IPS-18c (cell line): ENCODE data around the gene ZSCAN20.

Experiments used
- H3K4me3 ChIP-seq: 2 replicates; pipeline ENCODE4 v1.7.0; 2013; ENCODE audit warnings: low read depth, mild to moderate bottlenecking, low read length, moderate library complexity; ENCODE audit not compliant: insufficient read depth
- H3K9me3 ChIP-seq: one replicate; pipeline ENCODE4 v1.6.1; 2013; ENCODE audit warnings: mild to moderate bottlenecking, low read length, moderate library complexity; ENCODE audit not compliant: control insufficient read depth, insufficient read depth

Gene ZSCAN20

DNA sequence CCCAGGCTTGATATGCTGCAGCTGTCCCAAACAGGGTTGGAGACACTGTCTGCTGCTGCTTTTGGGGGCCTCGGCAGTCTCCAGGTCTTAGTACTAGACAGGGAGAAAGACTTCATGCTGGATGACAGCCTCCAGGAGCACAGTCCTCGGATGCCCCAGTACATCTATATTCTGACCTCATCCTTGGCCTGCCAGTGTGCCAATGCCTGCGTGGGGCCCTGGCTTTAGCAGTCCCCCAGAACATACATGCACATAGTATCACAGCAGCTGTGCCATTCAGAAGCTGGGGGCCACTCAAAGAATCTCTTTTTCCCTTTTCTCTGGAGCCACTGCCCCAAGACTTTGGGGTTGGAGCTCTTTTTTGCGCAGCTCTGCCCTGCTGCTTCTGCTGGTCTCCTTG, 4.4 kb upstream of the ZSCAN20 start:
- Histone ChIP-seq H3K4me3 (no peak overlapping the region), H3K9me3 (no peaks in the 10 kb centered on the region)

DNA sequence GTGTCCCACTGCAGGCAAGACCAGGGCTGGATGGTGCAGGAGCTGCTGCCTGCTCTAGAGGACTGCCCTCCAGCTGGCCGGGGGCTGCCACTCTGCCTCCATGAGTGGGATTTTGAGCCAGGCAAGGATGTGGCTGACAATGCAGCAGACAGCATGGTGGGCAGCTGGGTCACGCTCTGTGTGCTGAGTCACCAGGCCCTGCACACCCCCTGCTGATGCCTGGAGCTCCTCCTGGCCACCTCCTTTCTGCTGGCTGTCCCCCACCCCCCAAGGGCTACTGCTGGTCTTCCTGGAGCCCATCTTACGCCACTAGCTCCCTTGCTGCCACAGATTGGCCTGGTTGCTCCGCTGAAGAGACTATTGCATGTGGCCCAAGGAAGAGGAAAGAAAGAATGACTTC, 3.9 kb upstream of the ZSCAN20 start:
- Histone ChIP-seq H3K4me3 (no peak overlapping the region), H3K9me3 (no peaks in the 10 kb centered on the region)

DNA sequence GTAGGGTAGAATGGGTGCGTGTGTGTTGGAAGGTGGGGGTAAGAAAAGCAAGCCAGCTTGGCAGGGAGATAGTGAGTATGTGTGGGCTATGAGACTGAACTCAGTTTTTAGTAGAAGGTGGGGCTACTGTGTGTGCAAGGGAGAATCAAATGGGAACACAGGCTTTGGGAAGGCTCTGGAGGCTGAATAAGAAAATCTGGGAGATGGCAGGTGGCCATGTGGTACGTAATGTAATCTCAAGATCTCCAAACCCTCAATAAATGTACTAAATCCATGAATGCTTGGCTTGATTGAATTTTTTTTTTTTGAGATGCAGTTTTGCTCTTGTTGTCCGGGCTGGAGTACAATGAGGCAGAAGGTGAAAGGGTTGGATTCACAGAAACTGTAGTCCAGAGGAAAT, 3.5 kb upstream of the ZSCAN20 start:
- Histone ChIP-seq H3K9me3 (no peaks in the 10 kb centered on the region), H3K4me3 (no peak overlapping the region)

DNA sequence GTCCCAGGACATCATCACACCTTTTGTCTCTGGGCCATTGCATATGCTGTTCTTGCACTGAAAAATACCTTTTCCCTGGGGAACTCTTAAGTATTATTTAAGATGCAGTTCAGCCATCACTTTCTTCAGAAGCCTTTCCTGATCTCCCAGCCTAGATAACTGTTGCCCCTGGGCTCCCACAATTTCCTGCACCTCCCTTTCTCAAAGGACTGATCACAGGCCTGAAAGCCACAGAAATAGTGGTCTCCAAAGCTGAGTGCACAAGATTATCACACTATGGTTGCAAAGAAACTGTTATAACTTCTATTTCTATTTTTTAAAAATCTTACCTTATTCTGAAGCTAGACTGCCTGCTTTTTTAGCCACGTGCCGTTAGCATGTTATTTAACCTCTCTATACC, 2.8 kb upstream of the ZSCAN20 start:
- H3K4me3 ChIP-seq: no peak overlapping the region
- H3K9me3 ChIP-seq: no peaks in the 10 kb centered on the region

DNA sequence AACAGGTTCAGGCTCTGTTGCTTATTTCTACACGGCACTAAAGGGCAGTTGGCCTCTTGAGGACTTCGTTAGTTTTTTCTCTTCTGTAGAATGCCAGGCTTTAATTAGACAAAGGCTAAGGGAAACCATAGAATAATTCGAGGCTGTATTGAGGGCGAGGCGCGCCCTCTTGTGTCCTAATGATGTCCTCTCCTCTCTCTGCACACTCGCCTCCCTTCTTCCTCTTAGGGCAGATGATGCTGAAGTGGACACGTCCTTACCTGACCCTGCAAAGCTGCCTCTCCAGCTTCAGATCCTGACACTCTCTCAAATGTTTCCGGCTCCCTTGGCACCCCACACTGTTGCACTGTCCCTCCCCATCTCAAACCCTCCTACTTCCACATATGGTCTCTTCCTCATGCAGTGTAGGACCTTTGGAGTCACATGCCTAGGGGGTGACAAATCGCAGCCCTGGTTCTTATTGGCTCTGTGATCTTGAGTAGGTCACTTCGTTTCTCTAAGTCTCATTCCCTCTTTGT, 1.9 kb upstream of the ZSCAN20 start:
- Histone ChIP-seq H3K4me3 (no peak overlapping the region), H3K9me3 (no peaks in the 10 kb centered on the region)

DNA sequence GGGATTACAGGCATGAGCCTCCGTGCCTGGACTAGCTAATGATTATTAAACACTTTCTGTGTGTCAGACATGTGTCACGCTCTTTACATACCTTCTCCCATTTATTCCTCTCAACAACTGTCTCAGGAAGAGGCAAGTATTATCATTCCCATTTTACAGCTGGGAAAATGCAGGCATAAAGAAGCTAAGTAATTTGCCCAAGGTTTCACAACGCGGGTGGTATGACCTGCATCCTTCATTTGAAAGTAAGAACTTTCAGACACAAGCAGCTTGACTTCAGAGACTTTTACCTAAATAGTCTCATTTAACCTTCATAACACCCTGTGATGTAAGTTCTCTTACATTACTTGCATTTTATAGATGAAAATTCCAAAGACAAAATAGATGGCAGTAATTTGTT, 1.0 kb upstream of the ZSCAN20 start:
- no peaks in the 10 kb centered on the region for H3K9me3 ChIP-seq
- no peak overlapping the region for H3K4me3 ChIP-seq

DNA sequence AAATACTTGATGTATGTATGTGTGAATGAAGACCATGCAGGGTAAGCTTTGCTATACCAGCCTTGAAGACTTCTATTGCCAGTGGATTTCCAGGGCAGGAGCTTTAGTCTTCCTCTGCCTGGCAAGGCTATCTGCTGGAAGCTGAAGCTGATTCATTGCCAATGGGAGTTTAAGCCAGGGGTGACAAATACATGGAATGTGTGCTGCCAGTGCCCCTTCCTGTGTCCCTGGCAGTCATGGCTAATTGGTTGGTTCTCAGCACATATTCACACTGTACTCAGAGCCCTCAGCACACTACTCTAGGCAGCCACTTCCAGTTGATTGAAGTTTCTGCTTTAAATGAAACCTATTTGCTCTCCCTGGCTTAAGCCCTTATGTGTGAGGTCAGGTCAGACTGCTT, 1.5 kb downstream of the ZSCAN20 start:
- Histone ChIP-seq H3K9me3 (no peaks in the 10 kb centered on the region), H3K4me3 (no peak overlapping the region)

DNA sequence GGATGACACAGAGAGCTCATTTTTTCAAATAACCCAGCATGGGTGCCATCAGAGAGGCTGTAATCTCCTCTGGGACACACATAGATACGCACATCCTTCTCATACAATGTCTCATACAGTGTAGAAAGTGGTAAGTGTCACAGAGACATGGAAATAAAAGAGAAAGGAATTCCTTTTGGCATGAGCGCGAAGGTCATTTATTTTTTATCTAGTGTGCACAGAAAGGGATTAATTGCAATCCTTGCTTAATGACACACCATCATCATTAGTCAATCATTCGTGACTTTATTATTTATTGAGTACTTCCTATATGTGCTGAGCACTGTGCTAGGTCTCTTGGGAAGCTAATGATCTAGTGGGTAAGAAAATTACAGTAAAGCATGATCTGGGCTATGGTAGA, 5.0 kb downstream of the ZSCAN20 start:
- Histone ChIP-seq H3K9me3 (no peaks in the 10 kb centered on the region), H3K4me3 (no peak overlapping the region)

DNA sequence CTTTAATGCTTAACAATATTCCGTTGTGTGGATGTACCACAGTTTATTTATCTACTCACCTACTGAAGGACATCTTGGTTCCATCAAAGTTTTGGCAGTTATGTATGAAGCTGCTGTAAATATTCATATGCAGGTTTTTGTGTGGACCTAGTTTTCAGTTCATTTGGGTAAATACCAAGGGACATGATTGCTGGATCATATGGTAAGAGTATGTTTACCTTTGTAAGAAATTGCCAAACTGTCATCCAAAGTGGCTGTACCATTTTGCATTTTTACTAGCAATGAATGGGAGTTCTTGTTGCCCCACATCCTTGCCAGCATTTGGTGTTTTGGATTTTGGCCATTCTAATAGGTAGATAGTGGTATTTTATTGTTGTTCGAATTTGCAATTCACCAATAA, 10.0 kb downstream of the ZSCAN20 start:
- Histone ChIP-seq H3K4me3 (no peak overlapping the region), H3K9me3 (no peaks in the 10 kb centered on the region)

DNA sequence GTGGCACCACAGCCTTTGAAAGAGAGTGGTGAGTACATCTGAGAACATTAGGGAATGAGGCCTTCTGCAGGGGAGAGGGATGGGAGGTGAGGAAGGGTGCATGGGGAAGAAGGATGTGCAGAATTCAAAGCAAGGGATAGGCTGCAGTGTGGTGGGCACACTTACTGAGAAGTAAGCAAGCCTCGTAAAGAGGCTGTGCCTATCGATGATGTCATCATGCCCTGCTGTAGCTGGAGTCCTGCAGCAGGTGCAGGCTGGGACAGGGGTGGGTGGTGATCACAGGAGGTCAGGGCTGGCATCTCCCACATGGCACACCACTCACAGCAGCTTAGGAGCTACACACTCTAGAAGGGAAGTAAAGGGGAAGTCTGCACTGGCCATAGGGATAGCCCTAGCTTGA, 16.2 kb downstream of the ZSCAN20 start:
- Histone ChIP-seq H3K9me3 (peaks cover 4% of the 10 kb centered on the region), H3K4me3 (no peak overlapping the region)

DNA sequence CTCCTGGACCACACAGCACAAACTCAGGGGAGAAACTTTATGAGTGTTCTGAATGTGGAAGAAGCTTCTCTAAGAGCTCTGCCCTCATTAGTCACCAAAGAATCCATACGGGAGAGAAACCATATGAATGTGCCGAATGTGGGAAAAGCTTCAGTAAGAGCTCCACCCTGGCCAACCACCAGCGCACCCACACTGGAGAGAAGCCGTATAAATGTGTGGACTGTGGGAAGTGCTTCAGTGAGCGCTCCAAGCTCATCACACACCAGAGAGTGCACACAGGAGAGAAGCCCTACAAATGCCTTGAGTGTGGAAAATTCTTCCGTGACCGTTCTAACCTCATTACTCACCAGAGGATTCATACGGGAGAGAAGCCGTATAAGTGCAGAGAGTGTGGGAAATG, 22.5 kb downstream of the ZSCAN20 start:
- H3K4me3 ChIP-seq: no peak overlapping the region
- peaks cover 19% of the 10 kb centered on the region for H3K9me3 ChIP-seq

DNA sequence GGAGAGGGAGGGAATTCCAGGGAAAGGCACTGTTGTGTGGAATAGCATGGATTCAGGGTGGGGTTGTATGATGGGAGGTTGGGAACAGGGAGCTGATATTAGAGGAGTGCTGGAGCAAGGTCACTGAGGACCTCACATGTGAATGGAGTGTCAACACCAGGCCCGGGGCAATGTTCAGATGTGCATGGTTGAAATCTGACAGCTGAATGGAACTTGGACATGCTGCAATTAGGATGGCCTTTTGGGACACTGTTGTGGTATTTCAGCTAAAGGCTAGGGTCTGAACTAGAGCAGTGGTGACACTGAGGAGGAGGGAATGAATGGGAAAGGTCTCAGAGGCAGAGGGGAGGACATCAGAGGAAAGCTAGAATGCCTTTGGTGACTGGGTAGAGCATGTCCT, 25.0 kb downstream of the ZSCAN20 start:
- H3K9me3 ChIP-seq: peaks cover 14% of the 10 kb centered on the region

DNA sequence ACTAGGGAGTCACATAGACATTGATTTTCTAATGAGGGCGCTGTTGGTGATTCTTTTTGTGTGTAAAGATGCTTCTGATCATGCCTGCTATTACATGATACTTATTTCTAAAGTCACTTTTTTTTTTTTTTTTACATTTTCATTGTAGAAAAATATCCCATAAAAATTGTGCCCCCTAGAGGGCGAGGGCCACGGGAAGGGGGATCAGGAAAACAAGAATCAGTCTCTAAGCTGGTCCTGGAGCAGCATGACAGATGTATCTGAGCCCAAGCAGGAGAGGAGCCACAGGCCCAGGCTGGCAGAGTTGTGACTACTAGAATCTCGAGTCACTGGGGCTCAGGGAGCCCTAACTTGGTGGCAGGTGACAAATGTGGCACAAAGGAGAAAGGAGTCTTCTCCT, 28.1 kb downstream of the ZSCAN20 start:
- H3K4me3 ChIP-seq: no peak overlapping the region
- peaks cover 6% of the 10 kb centered on the region for H3K9me3 ChIP-seq

More for the DNA sequence above, 25.0 kb downstream of the ZSCAN20 start:
- no peak overlapping the region for H3K4me3 ChIP-seq

DNA sequence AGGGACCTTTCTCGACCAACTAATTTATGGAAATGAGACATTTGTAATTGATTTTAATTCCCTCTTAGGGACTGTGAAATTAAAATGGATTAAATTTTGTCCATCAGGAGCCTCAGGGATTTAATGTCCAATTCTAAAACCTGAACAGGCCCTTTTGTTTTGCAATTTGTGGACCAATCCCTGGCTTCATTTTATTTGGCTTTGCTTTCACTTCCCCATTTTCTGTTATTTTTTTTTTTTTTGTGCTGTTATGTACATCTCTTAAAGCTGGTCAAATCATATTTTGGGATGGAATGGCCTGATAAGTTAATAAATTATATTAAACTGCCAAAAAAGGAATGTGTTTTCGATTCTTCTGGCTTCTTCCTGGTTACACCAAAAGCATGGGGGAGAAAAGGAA, 28.9 kb downstream of the ZSCAN20 start:
- H3K4me3 ChIP-seq: no peak overlapping the region
- H3K9me3 ChIP-seq: peaks cover 2% of the 10 kb centered on the region

DNA sequence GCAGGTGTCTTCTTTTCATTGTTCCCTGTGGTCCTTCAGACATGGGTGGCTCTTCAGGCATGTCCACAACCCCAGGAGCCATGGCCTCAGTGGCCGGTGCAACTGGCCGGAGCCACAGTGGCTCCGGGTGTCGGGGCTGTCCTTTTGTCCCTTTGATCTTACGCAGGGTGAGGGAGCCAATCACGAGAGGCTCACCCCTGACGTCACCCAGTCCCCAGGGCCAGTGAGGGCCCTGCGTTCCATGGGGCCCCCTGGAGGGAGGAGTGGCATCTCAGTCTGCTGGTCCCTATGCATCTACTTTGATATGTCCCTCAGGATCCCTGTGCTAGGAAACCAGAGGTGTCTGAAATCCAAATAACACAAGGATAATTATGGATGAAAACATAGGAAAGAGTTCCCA, 29.3 kb downstream of the ZSCAN20 start:
- Histone ChIP-seq H3K9me3 (peaks cover 2% of the 10 kb centered on the region), H3K4me3 (no peak overlapping the region)

DNA sequence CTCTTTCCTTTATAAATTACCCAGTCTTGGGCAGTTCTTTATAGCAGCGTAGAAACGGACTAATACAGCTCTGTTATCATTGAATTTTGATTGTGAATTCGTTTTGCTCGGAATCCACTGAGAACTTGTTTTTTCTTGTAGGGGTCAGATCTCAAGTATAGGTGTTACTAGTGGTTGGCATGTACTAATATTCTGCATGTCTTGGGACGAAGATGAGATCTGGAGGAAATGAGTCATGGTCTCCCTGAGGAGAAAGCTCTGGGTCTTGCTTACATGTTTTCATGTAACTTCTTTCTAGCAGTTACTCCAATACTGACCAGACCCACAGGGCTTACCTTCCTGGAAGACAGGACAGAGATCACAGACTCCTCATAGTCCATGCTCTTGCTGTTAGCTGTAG, 30.3 kb downstream of the ZSCAN20 start:
- Histone ChIP-seq H3K9me3 (peaks cover 2% of the 10 kb centered on the region), H3K4me3 (no peak overlapping the region; the same call in 1 of the 2 replicates)

DNA sequence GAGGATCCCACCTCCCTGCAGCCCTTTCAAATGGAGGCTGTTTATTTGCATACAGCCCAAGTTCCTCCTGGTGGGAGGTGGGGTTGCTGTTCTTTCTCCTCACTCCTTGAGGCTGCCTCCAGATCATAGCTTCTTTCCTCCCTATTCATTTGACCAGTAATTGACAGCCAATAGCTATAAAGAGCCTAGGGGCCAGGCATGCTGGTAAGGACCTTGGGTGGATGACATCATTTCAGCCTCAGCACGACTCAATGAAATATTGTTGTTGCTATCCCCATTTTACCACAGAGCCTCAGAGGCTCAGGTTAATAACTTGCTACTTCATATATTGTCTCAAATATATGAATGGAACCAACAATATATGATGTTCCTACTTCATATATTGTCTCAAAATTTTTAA, 31.1 kb downstream of the ZSCAN20 start:
- peaks cover 2% of the 10 kb centered on the region for H3K9me3 ChIP-seq
- H3K4me3 ChIP-seq: no peak overlapping the region

DNA sequence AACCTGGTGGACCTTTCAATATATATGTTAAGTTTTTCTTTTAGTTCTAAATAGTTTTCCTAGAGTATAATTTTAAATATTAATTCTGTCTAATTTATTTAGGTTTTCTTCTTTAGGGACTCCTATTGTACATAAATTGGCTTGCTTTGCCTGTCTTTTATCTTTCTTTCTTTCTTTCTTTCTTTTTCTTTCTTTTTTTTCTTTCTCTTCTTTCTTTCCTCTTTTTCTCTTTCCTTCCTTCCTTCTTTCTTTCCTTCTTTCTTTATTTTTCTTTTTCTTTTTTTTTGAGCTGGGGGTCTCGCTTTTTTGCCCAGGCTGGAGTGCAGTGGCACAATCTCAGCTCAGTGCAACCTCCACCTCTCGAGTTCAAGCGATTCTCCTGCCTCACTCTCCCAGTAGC, 35.2 kb downstream of the ZSCAN20 start:
- H3K4me3 ChIP-seq: no peak overlapping the region

DNA sequence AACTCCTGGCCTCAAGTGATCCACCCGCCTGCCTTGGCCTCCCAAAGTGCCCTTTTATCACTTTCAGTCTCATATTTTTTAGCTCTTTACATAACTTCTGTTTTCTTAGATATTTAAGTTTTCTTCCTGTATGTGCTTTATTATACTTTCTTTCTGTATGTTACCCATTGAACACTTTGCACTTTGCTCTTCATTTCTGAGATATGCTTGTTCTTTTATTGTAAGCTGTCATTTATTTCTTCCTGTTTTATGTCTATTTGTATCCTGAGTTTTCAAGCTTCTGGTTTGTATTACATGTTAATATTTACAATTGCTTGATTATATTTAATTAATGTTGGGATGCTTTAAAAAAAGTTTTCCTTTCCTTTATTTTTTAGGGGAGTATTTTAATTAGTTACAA, 35.7 kb downstream of the ZSCAN20 start:
- Histone ChIP-seq H3K9me3 (peaks cover 2% of the 10 kb centered on the region), H3K4me3 (no peak overlapping the region)

More for the DNA sequence above, 35.2 kb downstream of the ZSCAN20 start:
- H3K9me3 ChIP-seq: peaks cover 4% of the 10 kb centered on the region
